GOT3 (cell line): ENCODE measurements around the gene PABPC1L2B.
"Not testable (repeated sequence)": the region's sequence is repeated elsewhere in the genome, so short reads cannot be mapped to it uniquely, and the experiment has no call there.

Experiments
- DNase-seq: peaks from one replicate; lab custom pipeline; 2025; ENCODE audit warnings: mixed read lengths; lab: John Stamatoyannopoulos, UW

The PABPC1L2B gene

DNA sequence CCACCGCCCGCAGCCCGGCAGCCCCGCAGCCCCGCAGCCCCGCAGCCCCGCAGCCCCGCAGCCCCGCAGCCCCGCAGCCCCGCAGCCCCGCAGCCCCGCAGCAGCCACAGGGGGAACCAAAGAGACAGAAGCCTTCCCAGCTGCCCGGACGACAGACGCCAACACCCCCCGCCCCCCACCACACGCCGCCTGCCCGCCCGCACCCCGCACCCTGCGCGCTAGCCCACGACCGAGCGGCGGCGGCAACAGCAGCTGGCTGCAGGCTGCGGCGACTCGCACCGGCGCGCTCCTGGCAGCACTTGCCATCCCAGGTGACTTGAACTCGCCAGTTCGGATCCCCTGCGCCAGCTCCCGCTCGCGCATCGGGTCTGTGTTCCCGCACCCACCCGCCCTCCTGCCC lies at the start of gene PABPC1L2B:
Gene PABPC1L2B (plus strand): TSS at position 207 of the 400 bp plus-strand sequence. CDS start 704 bp downstream, outside the sequence.
- DNase-seq, result not testable (repeated sequence)

DNA sequence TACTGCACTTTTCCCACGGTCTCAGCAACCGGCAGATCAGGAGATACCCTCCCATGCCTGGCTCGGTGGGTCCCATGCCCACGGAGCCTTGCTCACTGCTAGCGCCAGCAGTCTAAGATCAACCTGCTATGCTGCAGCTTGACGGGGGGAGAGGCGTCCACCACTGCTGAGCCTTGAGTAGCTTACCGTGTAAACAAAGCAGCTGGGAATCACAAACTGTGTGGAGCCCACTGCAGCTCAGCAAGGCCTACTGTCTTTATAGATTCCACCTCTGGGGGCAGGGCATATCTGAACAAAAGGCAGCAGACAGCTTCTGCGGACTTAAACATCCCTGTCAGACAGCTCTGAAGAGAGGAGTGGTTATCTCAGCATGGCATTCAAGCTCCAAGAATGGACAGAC lies 42.8 kb upstream of the PABPC1L2B start:
- not testable (repeated sequence) for DNase-seq

DNA sequence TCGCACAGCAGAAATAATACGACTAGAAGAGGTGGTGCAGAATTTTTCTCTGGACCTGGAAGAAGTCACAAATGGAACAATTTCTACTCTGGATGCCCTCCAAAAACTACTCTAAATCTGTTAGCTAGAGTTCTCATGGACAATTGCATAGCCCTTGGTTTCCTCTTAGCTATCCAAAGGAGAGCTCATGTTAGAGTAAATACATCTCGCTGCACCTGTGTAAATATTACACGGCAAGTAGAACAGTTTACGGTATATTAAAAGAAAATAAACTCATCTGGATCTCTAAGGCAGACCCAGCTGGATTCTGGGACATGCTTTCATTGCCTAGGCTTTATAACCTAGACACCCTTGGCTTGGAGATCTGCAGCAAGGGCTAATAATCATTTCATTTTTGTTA lies 30.9 kb upstream of the PABPC1L2B start:
- not testable (repeated sequence) for DNase-seq

DNA sequence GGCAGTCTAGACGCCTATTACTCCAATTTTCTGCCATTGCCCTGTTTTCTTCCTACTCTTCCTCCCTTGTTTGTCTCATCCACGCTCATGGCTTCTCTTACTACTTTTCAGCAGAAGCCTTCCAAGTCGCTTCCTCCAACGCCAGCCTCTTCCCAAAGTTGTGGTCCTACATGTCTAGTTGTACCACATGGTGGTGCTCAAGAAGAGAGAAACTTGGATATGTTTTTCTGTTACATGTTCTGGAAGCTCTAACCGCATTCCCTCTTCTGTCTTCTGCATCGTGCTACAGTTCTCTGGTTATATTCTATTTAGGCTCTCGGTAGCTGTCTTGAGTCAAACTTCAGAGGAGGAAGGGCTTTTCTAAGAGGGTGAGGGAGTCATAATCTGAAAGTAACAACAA lies 27.9 kb upstream of the PABPC1L2B start:
- DNase-seq, result not testable (repeated sequence)

DNA sequence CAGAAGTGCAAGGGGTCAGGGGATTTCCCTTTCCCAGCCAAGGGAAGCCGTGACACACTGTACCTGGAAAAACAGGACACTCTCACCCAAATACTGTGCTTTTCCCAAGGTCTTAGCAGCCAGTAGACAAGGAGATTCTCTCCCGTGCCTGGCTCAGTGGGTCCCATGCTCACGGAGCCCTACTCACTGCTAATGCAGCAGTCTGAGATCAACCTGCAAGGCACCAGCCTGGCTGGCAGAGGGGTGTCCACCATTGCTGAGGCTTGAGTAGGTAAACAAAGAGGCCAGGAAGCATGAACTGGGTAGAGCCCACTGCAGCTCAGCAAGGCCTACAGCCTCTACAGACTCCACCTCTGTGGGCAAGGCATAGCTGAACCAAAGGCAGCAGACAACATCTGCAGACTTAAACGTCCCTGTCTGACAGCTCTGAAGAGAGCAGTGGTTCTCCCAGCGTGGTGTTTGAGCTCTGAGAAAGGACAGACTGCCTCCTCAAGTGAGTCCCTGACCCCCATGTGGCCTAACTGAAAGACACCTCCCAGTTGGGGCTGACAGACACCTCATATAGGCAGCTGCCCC lies 21.8 kb upstream of the PABPC1L2B start:
- DNase-seq, result not testable (repeated sequence)

DNA sequence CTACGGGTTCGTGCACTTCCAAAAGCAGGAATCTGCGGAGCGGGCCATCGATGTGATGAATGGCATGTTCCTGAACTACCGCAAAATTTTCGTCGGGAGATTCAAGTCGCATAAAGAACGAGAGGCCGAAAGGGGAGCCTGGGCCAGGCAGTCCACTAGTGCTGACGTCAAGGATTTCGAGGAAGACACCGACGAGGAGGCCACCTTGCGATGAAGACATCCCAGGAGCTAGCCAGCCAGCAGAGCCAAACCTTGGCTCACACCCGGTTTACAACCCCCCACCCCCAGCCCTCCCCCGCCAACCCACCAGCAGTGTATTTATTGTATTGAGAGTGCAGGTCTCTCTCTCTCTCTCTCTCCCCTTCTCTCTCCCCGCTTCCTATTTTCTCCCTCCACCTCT lies 1.3 kb downstream of the PABPC1L2B start:
- DNase-seq, result not testable (repeated sequence)

DNA sequence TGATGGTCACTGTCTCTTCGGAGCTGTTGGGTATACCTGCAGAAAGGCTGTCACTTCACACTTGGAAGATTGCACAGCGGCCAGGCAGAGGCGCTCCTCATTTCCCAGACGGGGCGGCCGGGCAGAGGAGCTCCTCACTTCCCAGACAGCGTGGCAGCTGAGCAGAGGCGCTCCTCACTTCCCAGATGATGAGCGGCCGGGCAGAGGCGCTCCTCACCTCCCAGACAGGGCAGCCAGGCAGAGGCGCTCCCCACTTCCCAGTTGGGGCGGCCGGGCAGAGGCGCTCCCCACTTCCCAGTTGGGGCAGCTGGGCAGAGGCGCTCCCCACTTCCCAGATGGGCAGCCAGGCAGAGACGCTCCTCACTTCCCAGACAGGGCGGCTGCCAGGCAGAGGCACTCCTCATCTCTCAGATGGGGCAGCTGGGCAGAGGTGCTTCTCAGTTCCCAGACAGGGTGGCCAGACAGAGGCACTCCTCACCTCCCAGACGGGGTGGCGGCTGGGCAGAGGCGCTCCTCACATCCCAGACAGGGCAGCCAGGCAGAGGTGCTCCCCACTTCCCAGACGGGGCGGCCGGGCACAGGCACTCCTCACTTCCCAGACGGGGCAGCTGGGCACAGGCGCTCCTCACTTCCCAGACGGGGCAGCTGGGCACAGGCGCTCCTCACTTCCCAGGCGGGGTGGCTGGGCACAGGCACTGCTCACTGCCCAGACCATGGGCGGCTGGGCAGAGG lies 18.8 kb downstream of the PABPC1L2B start:
- no peak for DNase-seq

DNA sequence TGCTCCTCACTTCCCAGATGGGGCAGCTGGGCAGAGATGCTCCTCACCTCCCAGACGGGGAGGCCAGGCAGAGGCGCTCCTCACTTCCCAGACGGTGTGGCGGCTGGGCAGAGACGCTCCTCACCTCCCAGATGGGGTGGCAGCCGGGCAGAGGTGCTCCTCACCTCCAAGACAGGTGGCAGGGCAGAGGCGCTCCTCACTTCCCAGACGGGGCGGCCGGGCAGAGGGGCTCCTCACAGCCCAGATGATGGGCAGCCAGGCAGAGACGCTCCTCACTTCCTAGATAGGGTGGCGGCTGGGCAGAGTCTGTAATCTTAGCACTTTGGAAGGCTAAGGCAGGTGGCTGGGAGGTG lies 19.3 kb downstream of the PABPC1L2B start:
- DNase-seq, result not testable (repeated sequence)

DNA sequence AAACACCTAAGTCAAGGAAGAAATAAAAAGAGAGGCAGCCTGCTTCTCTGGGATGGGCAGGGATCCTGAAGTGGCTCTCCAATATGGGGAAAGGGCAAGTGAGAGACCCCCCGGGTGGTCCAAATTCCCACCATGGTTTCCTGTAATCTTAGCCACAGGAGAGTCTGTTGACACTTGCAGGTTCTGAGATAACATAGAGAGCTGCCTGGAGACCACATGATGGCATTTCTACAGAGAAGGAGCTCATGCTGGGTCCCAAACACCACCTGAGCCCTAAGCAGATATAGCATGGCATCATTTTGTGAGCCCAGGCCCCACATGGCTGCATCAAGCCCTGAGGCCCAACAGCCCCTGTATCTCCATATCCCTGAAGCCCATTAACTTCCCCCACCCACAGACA lies 26.1 kb downstream of the PABPC1L2B start:
- DNase-seq, result no peak
